ENCODE results near the gene LINC00237.

Gene LINC00237

GRCh38 chr20:21047981-21048380 is 58.2 kb downstream of the LINC00237 start:
- H3K4me1 ChIP-seq (ENCODE audit: control insufficient read depth, insufficient read depth, low read length): no peaks in the 10 kb centered on the region
- peaks cover 0 to 8% of the 10 kb centered on the region in 2 donors for H3K27me3 ChIP-seq (ENCODE audit: control insufficient read depth in 1 of 2, insufficient read depth in 2 of 2, low read length in 2 of 2)
- H3K4me3 ChIP-seq (ENCODE audit: low read length in 2 of 2): no peak overlapping the region
- no peak overlapping the region for H3K9ac ChIP-seq (ENCODE audit: low read length in 2 of 2)
- no peaks in the 10 kb centered on the region for H3K36me3 ChIP-seq (ENCODE audit: control insufficient read depth in 2 of 2, insufficient read depth in 2 of 2, low read length in 2 of 2)
- no peak overlapping the region for H3K27ac ChIP-seq (ENCODE audit: low read length)
- peaks cover 3 to 4% of the 10 kb centered on the region in 2 donors for H3K9me3 ChIP-seq (ENCODE audit: control insufficient read depth in 2 of 2, low read length in 2 of 2)

- Histone ChIP-seq H3K9me3 (ENCODE audit: control insufficient read depth in 2 of 2, low read length in 2 of 2) (peaks cover 3 to 9% of the 10 kb centered on the region in 2 donors), H3K4me3 (ENCODE audit: low read length in 2 of 2) (no peak overlapping the region), H3K9ac (ENCODE audit: low read length in 2 of 2) (no peak overlapping the region), H3K27me3 (ENCODE audit: control insufficient read depth in 1 of 2, insufficient read depth in 2 of 2, low read length in 2 of 2) (peaks cover 0 to 6% of the 10 kb centered on the region in 2 donors), H3K27ac (ENCODE audit: low read length) (no peak overlapping the region), H3K4me1 (ENCODE audit: control insufficient read depth, insufficient read depth, low read length) (no peaks in the 10 kb centered on the region), H3K36me3 (ENCODE audit: control insufficient read depth in 2 of 2, insufficient read depth in 2 of 2, low read length in 2 of 2) (no peaks in the 10 kb centered on the region)
Observed at GRCh38 chr20:21046413-21047070, 59.6 kb downstream of the LINC00237 start.
